ENCODE measurements around the gene SLC46A1.
A peak's percentile ranks its signal among the peaks of the same experiment; 100 is the strongest.

The SLC46A1 gene

GRCh38 chr17:28379814-28380801 is 25.9 kb downstream of the SLC46A1 start:
- DNase-seq: peak; percentile 73

GRCh38 chr17:28372945-28373274 is 33.1 kb downstream of the SLC46A1 start:
- no peak for DNase-seq

- no peak for DNase-seq
Measured at GRCh38 chr17:28372203-28372944, 33.6 kb downstream of the SLC46A1 start.

- DNase-seq: peak; percentile 76
Measured at GRCh38 chr17:28371245-28372202, 34.5 kb downstream of the SLC46A1 start, which contains the start of gene SARM1. Gene SARM1, plus strand, starts transcription at chr17:28371694. Its CDS starts 339 bp downstream, at chr17:28372033.

GRCh38 chr17:28370744-28371103 is 35.3 kb downstream of the SLC46A1 start:
- no peak for DNase-seq

GRCh38 chr17:28370035-28370743 is 35.8 kb downstream of the SLC46A1 start, which contains the start of gene VTN:
Gene VTN, minus strand, starts transcription at chr17:28370307. Its CDS starts 104 bp downstream, at chr17:28370203.
- no peak for DNase-seq

DNA sequence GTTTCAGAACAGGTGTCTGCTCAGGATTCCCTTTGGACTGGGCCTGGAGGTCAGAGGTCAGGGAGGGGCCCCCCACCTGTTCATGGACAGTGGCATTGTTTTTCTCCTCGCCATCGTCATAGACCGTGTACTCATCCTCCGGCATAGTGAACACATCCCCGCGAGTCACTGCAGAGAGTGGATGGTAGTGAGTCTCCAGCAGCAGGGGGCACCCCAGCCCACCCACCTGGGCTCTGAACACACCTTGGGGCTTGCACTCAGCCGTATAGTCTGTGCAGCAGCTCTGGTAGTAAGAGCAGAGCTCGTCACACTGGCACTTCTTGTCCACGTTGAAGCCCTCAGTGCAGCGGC is 36.4 kb downstream of the SLC46A1 start:
- no peak for DNase-seq

DNA sequence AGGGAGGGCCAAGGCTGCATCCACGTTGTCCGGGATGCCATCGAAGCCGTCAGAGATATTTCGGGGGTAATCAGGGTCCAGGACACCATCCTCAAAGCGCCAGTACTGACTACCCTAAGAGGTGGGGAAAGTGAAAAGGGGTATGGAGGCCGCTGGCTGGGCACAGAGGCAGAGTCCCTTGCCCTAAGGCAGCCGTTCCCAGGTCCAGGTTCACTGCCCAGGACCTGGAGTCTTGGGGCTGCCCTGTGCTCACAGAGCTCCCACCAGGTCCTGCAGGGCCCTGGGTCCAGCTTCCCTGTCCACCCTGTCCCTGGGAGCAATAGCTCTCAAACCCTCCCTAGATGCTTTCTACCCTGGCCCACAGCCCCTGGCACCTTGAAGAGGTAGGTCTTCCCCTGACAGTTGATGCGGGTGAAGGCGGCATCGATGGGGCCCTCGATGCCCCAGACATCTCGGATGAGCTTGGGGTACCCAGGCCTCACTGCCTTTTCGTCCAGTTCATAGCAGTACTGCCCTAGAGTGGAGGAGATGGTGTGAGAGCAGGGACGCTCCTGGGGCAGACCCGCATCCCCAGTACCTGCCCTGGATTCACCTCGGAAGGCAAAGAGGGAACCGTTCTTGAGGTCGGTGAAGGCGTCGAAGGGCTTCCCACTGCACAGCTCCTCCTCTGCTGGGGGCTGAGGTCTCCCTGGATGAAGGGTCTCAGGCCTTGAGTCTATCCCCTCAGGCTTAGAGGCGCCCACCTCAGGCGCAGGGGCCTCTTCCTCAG is 36.9 kb downstream of the SLC46A1 start:
- no peak for DNase-seq

DNA sequence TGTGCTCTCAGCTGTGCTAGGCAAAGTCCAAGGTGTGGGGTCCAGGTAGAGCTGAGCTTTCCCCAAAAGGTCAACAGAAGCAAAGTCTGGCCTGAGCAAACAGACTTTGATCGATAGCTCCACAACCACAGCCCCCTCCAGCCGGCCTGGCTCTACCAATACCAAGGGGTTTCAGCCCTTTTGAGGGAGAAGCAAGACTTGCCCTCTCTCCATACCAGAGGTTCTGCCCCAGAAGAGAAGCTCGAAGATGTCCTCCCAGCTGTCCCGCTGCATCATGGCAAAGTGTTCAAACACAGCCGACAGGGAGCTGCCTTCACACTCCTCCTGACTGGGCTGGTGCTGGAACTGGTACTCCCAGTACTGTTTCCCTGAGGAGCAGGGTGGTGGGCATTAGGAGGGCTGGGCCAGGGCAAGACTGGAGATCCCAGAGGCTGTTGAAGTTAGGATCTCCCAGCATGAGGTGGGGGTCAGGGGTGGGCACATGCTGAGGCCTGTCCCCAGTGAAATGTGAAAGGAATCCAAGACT is 37.6 kb downstream of the SLC46A1 start:
- no peak for DNase-seq

DNA sequence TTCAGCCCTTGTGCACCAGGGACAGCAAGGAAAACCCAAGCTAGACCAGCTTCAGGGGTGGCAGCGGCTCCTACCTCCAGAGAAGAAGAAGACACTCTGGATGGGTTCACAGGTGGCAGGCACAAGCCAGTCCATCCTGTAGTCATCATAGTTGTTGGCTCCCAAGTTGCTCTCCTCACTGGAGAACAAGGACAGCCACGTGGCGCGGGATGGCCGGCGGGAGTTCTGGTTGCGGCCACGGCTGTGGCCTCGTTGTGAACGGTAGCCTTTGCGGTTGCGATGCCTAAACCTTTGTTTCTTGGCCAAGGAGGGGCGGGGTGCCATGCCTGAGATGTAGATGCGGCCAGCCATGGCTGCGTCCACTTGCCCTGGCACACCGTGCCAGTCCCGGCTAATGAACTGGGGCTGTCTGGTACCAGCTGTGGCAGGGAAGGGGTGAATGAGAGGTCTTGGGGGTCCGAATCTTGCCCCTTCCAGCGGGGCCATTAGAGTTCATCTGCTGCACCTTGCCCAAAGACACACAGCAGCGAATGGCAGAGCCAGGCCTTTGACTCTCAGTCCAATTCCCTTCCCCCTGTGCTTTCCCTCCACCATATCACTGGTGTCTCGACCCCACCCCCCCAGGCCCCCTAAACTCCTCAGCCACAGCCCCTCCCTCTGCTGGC is 38.2 kb downstream of the SLC46A1 start:
- no peak for DNase-seq

DNA sequence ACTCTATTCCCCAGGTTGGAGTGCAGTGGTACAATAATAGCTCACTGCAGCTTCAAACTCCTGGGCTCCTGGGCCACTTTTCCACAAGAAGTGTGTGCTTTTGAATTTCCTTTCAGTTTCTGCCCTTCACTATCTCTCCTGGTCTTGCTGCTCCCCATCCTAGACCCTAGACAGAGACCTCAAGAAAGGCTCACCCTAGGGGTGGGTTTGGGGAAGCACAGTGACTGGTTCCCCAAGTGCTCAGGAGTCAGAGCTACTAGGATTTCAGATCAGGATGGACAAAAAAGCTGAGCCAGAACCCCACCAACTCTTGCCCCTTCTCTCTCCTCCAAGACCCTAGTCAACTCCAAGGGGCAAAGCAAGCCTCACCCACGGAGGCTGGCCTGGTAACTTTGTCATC is 39.4 kb downstream of the SLC46A1 start:
- no peak for DNase-seq

DNA sequence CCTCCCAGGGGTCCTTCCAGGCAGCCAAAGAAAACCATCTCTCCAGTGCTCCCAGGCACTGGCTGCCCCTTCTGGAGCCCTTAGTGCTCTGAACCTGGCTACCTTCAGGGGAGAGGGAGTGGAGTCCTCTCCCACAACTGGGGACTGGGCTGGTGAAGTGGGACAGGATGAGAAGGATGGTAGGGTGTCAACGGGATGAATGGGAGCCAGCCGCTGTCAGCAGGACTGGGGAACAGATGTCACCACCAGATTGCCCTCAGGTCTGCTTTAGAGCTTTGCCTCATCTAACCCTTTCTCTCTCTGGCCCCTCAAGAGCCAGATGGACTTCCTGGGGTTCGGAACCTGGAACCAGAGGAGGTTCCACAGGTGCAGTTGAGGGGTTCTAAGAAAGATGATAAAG is 40.5 kb downstream of the SLC46A1 start:
- DNase-seq: no peak

DNA sequence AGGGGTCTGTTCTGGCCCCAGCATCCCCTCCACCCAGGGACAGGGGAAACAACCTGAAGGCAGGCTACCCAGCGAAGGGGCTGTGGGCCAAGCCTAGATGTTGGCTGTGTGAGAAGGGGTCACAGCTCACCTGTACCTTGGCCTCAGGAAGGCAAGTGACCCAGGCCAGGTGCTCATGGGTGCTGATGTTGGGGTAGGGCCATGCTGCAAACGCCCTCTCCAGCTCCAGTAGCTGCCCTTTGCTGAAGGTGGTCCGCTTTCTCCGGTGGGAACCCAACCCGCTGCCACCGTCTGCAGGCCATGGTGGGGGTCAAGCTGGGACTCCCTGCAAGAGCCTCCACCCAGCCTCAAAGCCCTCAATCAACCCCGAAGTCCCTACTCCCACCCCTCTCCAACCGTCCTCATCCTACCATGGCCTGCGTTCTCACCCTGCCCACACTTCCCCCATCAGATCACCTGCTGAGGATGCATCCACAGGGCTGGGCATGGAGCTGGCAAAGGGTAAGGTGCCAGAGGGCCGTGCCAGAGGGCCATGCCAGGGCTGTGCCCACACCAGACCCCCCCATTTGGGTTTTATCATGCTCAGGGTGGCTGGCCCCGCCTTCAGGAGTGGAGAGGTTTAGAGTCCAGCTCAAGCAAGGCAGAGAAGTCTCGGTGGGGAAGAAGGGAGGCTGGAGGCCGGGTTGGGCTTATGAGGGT is 41.2 kb downstream of the SLC46A1 start, which contains the start of gene SEBOX:
Gene SEBOX (minus strand): TSS at position 535 of the 699 bp plus-strand sequence. CDS start 48 bp downstream, at position 487.
- no peak for DNase-seq

GRCh38 chr17:28363776-28364650 is 42.0 kb downstream of the SLC46A1 start:
- DNase-seq: no peak

GRCh38 chr17:28363186-28363585 is 42.8 kb downstream of the SLC46A1 start:
- DNase-seq: no peak

DNA sequence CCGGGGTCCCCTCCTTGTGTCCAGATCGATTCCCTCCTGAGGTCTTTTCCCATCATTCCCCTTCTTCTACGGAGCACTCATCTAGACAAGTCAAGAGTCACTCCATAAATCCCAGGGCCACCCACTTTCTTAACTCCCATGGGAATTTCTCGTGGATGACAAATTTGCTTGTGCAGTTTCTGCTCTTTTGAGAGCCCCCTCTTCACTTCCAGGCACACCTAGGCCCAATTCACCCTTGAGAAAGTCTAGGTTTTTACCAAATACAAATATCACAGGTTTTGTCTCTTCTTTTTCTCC is 48.2 kb downstream of the SLC46A1 start:
- DNase-seq: no peak

DNA sequence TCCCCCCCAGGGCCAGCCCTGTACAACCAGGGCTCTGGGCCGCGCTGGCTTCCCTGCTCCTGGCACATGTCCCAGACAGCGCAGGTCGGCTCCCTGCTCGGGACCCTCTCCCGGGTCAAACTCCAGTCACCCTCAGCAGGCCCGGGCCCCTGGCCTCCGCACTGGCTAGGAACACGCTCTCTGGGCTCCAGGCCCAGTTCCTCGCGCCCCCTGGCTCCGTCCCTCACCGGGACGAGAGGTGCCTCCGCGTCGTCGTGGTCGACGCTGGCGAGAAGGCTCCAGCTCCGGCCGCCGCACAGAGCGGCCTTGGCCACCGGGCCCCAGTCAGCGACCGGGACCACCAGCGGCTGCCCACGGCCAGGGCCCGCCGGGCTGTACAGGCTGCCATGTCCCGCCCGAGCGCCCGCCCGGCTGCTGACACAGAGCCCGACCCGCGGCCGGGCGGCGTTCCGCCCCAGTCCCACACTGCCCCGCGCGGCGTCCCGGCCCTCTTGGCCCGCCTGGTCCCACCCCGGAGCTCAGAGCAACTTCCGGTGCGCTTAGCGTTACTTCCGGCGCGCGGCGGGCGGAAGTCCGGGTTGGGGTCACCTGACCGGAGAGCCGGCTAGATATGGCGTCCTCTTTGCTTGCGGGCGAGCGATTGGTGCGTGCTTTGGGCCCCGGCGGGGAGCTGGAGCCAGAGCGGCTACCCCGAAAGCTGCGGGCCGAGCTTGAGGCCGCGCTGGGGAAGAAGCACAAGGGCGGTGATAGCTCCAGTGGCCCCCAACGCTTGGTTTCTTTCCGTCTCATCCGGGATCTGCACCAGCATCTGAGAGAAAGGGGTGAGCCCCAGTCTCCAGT is 48.7 kb downstream of the SLC46A1 start, which contains the start of gene POLDIP2:
Gene POLDIP2 (minus strand): TSS at position 467 of the 840 bp plus-strand sequence. CDS start 79 bp downstream, at position 388.
- peak; percentile 93 for DNase-seq

DNA sequence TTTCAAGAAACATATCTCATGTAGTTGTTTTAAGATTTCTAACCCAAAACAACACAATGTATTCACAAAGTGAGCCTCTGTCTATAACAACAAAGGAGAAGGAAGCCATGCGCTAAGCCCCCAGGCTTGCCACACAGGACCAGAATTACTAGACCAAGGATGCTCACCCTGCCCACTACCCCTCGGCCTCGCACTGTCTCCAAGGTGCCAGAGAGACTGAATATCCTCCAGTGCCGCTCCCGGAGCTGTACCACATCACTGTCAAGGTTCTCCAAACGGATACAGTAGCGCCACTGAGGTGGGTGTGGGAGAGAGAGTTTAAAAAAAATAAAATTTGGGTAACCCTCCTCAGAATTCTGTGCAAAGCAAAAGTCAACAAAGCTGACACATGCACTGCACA is 55.7 kb downstream of the SLC46A1 start:
- DNase-seq: no peak
